OCI-LY1 (cell line): ENCODE results near the gene VPS29.

Experiments used
- H2AFZ ChIP-seq: fragments of 200-600 bp; sonication (generic), shearing (Covaris generic); 2 replicates; pipeline ENCODE4 v1.6.0; 2014; ENCODE audit warnings: antibody characterized with exemption, mild to moderate bottlenecking, low read length
- H3F3A ChIP-seq: fragments of 200-600 bp; sonication (generic), shearing (Covaris generic); 2 replicates; pipeline ENCODE4 v1.6.0; 2014; ENCODE audit warnings: mild to moderate bottlenecking, antibody characterized with exemption, low read length, moderate library complexity; ENCODE audit not compliant: insufficient read depth
- H3K27ac ChIP-seq: fragments of 200-600 bp; sonication (generic); 2 replicates; pipeline ENCODE4 v1.5.1; 2014; ENCODE audit warnings: low read length, mixed run types, mild to moderate bottlenecking, low read depth; ENCODE audit not compliant: poor library complexity, severe bottlenecking
- H3K27me3 ChIP-seq: fragments of 200-600 bp; sonication (generic); 2 replicates; pipeline ENCODE4 v1.6.0; 2014; ENCODE audit warnings: antibody characterized with exemption, mild to moderate bottlenecking, low read length, moderate library complexity; ENCODE audit not compliant: insufficient read depth
- H3K36me3 ChIP-seq: fragments of 200-600 bp; sonication (generic); 2 replicates; pipeline ENCODE4 v1.6.1; 2014; ENCODE audit warnings: mild to moderate bottlenecking, antibody characterized with exemption, low read length, moderate library complexity, mixed read lengths; ENCODE audit not compliant: insufficient read depth
- H3K4me1 ChIP-seq: fragments of 200-600 bp; sonication (generic); 2 replicates; pipeline ENCODE4 v1.5.1; 2014; ENCODE audit warnings: mild to moderate bottlenecking, low read length, moderate library complexity; ENCODE audit not compliant: insufficient read depth, severe bottlenecking
- H3K4me2 ChIP-seq: fragments of 200-600 bp; sonication (generic), shearing (Covaris generic); 2 replicates; pipeline ENCODE4 v1.6.1; 2014; ENCODE audit warnings: low read length
- H3K4me3 ChIP-seq: fragments of 200-600 bp; sonication (generic); 2 replicates; pipeline ENCODE4 v1.5.1; 2014; ENCODE audit warnings: low read length, low read depth, mild to moderate bottlenecking, mixed read lengths; ENCODE audit not compliant: poor library complexity, severe bottlenecking
- H3K79me2 ChIP-seq: fragments of 200-600 bp; shearing (Covaris generic); 2 replicates; pipeline ENCODE4 v1.6.1; 2016; ENCODE audit warnings: mixed run types, low read length, mixed read lengths; ENCODE audit not compliant: insufficient read depth
- H3K9ac ChIP-seq: fragments of 200-600 bp; sonication (generic), shearing (Covaris generic); 2 replicates; pipeline ENCODE4 v1.6.1; 2014; ENCODE audit warnings: mild to moderate bottlenecking, low read length, mixed read lengths
- H3K9me2 ChIP-seq: fragments of 200-600 bp; sonication (generic), shearing (Covaris generic); 2 replicates; pipeline ENCODE4 v1.6.1; 2014; ENCODE audit warnings: low read depth, mild to moderate bottlenecking, low read length, mixed read lengths
- H3K9me3 ChIP-seq: fragments of 200-600 bp; shearing (Covaris generic); 2 replicates; pipeline ENCODE4 v1.6.1; 2014; ENCODE audit warnings: low read length, mixed read lengths
- H4K20me1 ChIP-seq: fragments of 200-600 bp; sonication (generic), shearing (Covaris generic); 2 replicates; pipeline ENCODE4 v1.6.0; 2016; ENCODE audit warnings: mild to moderate bottlenecking, low read length; ENCODE audit not compliant: insufficient read depth
- EZH2 ChIP-seq: fragments of 200-600 bp; sonication (generic), shearing (Covaris generic); IDR thresholded peaks from 2 replicates; pipeline ENCODE4 v1.8.0; 2017; ENCODE audit warnings: borderline replicate concordance, mixed run types, mild to moderate bottlenecking, antibody characterized with exemption, low read length, moderate library complexity, mixed read lengths
- TF ChIP-seq, protein P1 (sequence below): fragments of 200-600 bp; sonication (generic), shearing (Covaris generic); IDR thresholded peaks from 2 replicates; pipeline ENCODE4 v1.5.1; 2017; ENCODE audit warnings: mild to moderate bottlenecking, antibody characterized with exemption, low read length, moderate library complexity, mixed read lengths

VPS29 gene

DNA sequence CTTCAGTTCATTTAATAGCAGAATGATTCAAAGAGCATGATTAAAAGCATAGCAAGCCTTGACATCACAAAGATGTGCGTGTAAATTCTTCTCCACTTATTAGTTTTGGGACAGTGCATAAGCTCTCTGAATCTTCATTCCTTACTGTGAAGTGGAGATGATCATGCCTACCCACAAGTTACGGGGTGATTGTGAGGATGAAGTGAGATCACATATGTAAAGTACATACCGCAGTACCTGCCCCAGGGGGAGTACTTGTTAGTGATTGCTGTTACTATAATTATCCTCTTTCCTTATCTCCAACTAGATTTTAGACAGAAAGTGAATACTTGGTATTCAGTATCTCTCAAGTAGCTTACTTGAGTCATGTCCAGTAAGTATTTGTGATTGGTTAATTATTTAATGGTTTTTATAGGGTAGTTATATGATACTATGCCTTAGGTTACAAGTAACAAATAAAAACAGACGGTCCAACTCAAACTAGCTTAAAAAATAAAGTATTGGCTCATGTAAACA lies 6.2 kb upstream of the VPS29 start:
- Histone ChIP-seq H3K9me2 (no peaks in the 10 kb centered on the region), H2AFZ (no peak overlapping the region), H3K4me1 (no peaks in the 10 kb centered on the region), H3K36me3 (no peaks in the 10 kb centered on the region), H3K4me2 (no peak overlapping the region), H3K27me3 (no peaks in the 10 kb centered on the region), H3K27ac (no peak overlapping the region), H3K79me2 (no peaks in the 10 kb centered on the region), H3K9me3 (no peaks in the 10 kb centered on the region), H3K4me3 (no peak overlapping the region), H4K20me1 (no peaks in the 10 kb centered on the region), H3K9ac (no peak overlapping the region), H3F3A (no peaks in the 10 kb centered on the region)
- TF ChIP-seq EZH2 = no peak
- TF ChIP-seq, protein P1, sequence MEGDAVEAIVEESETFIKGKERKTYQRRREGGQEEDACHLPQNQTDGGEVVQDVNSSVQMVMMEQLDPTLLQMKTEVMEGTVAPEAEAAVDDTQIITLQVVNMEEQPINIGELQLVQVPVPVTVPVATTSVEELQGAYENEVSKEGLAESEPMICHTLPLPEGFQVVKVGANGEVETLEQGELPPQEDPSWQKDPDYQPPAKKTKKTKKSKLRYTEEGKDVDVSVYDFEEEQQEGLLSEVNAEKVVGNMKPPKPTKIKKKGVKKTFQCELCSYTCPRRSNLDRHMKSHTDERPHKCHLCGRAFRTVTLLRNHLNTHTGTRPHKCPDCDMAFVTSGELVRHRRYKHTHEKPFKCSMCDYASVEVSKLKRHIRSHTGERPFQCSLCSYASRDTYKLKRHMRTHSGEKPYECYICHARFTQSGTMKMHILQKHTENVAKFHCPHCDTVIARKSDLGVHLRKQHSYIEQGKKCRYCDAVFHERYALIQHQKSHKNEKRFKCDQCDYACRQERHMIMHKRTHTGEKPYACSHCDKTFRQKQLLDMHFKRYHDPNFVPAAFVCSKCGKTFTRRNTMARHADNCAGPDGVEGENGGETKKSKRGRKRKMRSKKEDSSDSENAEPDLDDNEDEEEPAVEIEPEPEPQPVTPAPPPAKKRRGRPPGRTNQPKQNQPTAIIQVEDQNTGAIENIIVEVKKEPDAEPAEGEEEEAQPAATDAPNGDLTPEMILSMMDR = no peak

DNA sequence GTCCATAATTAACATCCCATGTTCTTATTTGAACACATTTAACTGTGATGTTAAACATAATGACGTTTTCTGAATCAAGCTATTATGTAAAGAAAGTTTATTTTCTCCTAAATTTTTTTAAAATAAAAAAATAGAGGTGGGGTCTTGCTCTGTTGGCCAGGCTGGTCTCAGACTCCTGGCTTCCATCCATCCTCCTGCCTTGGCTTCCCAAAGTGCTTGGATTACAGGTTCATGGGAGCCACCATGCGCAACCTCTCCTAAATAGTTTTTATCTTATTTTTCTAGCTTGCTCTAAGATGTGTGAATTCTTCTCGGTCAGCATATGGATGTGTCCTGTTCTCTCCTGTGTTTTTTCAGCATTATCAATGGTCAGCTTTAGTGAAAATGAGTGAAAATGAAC lies 3.4 kb upstream of the VPS29 start:
- no peak overlapping the region for H3K9ac ChIP-seq
- peaks cover 12% of the 10 kb centered on the region for H3K4me1 ChIP-seq
- H3K9me2 ChIP-seq = no peaks in the 10 kb centered on the region
- H3K4me3 ChIP-seq = no peak overlapping the region
- H4K20me1 ChIP-seq = no peaks in the 10 kb centered on the region
- no peaks in the 10 kb centered on the region for H3K9me3 ChIP-seq
- H2AFZ ChIP-seq = no peak overlapping the region
- no peak overlapping the region for H3K4me2 ChIP-seq
- no peak for TF ChIP-seq EZH2
- TF ChIP-seq, protein P1 = no peak
- H3F3A ChIP-seq = no peaks in the 10 kb centered on the region
- H3K36me3 ChIP-seq = no peaks in the 10 kb centered on the region
- H3K27me3 ChIP-seq = no peaks in the 10 kb centered on the region
- H3K27ac ChIP-seq = no peak overlapping the region
- peaks cover 13% of the 10 kb centered on the region for H3K79me2 ChIP-seq

DNA sequence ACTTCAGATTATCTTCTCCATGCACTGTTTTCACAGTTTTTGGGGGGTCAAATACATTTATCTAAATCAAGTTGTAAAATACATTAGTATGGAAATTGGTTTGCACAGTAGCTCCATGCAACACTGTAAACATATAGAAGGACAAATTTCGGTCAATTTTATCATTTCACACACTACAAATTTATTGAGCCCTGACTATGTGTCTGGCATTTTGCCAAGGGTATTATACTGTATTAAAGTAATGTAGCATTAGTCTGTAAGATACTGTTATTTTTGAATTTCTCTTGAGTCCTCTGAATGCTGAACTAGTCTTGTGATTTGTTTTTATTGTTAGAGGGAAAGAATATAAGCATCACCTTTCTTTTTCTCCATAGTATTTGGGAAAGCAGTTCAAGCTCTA lies 1.5 kb upstream of the VPS29 start:
- Histone ChIP-seq H3K4me3 (no peak overlapping the region), H3K36me3 (peaks cover 6% of the 10 kb centered on the region; the same call in 1 of the 2 replicates), H3K79me2 (peaks cover 32% of the 10 kb centered on the region), H3K9ac (no peak overlapping the region), H2AFZ (no peak overlapping the region), H3K4me1 (peaks cover 27% of the 10 kb centered on the region), H3K4me2 (no peak overlapping the region), H3F3A (no peaks in the 10 kb centered on the region), H3K9me3 (no peaks in the 10 kb centered on the region), H3K27ac (no peak overlapping the region), H3K27me3 (no peaks in the 10 kb centered on the region), H4K20me1 (no peaks in the 10 kb centered on the region), H3K9me2 (no peaks in the 10 kb centered on the region)
- TF ChIP-seq, protein P1 = no peak
- TF ChIP-seq EZH2 = no peak
